Keratinocyte (primary cell): Measurements from ENCODE around the gene MCCD1. TPM values are rescaled to one million over a fixed set of nuclear protein-coding genes. Genes with fewer than 3 reads are reported as not detected.

Experiments used
- DNase-seq: peaks from one replicate; pipeline ENCODE4 v3.0.0-alpha.2; 2011; ENCODE audit warnings: low read depth, missing footprints, low spot score
- FAIRE-seq: peaks from 2 replicates; lab custom pipeline; 2011; peaks lifted over from hg19 to GRCh38; lab: Jason Lieb, UNC
- H2AFZ ChIP-seq: 2 replicates; pipeline ENCODE4 v1.6.0; 2012; ENCODE audit warnings: low read length, control low read depth, inconsistent platforms; ENCODE audit not compliant: control insufficient read depth
- H3K27ac ChIP-seq: 2 replicates; pipeline ENCODE4 v1.5.1; 2011; ENCODE audit warnings: low read length; ENCODE audit not compliant: control insufficient read depth, insufficient read depth
- H3K27me3 ChIP-seq: 3 replicates; pipeline ENCODE4 v1.6.0; 2011; ENCODE audit warnings: low read length; ENCODE audit not compliant: control insufficient read depth, insufficient read depth; ENCODE audit errors: extremely low read depth
- H3K36me3 ChIP-seq, 2 experiments: 2 replicates in 1 of 2; 3 replicates in 1 of 2; pipeline ENCODE4 v1.5.1; 2011; ENCODE audit warnings: low read length in 2 of 2, mild to moderate bottlenecking in 1 of 2; ENCODE audit not compliant: control insufficient read depth in 2 of 2, insufficient read depth in 2 of 2; ENCODE audit errors: extremely low read depth in 1 of 2
- H3K4me1 ChIP-seq: 3 replicates; pipeline ENCODE4 v1.5.1; 2011; ENCODE audit warnings: low read length; ENCODE audit not compliant: control insufficient read depth, insufficient read depth; ENCODE audit errors: extremely low read depth
- H3K4me2 ChIP-seq: 3 replicates; pipeline ENCODE4 v1.6.0; 2011; ENCODE audit warnings: low read depth, low read length; ENCODE audit not compliant: control insufficient read depth, insufficient read depth; ENCODE audit errors: extremely low read depth
- H3K4me3 ChIP-seq, 3 experiments: fragments of 200-600 bp in 1 of 3; sonication (generic) in 1 of 3; 2 replicates in 2 of 3; 3 replicates in 1 of 3; pipeline ENCODE4 v1.5.1; 2011 to 2016; ENCODE audit warnings: low read length in 3 of 3, mild to moderate bottlenecking in 3 of 3, control low read depth in 2 of 3, inconsistent platforms in 1 of 3, low read depth in 1 of 3, mixed read lengths in 1 of 3, mixed run types in 1 of 3, moderate library complexity in 1 of 3; ENCODE audit not compliant: control insufficient read depth in 2 of 3, insufficient read depth in 2 of 3; ENCODE audit errors: extremely low read depth in 1 of 3
- H3K79me2 ChIP-seq: 2 replicates; pipeline ENCODE4 v1.6.0; 2012; ENCODE audit warnings: low read length; ENCODE audit not compliant: control insufficient read depth, insufficient read depth
- H3K9ac ChIP-seq: 3 replicates; pipeline ENCODE4 v1.6.0; 2011; ENCODE audit warnings: low read length; ENCODE audit not compliant: control insufficient read depth, insufficient read depth; ENCODE audit errors: extremely low read depth
- H3K9me1 ChIP-seq: 3 replicates; pipeline ENCODE4 v1.6.0; 2011; ENCODE audit warnings: low read length; ENCODE audit not compliant: control insufficient read depth, insufficient read depth; ENCODE audit errors: extremely low read depth
- H3K9me3 ChIP-seq: 2 replicates; pipeline ENCODE4 v1.5.1; 2012; ENCODE audit warnings: low read depth, low read length; ENCODE audit not compliant: control insufficient read depth
- H4K20me1 ChIP-seq: 3 replicates; pipeline ENCODE4 v1.6.0; 2011; ENCODE audit warnings: low read length; ENCODE audit not compliant: control insufficient read depth, insufficient read depth; ENCODE audit errors: extremely low read depth
- CTCF ChIP-seq, 3 experiments: IDR thresholded peaks in 1 of 3; conservative IDR thresholded peaks in 1 of 3; optimal IDR thresholded peaks in 1 of 3; 2 replicates in 2 of 3; 3 replicates in 1 of 3; pipeline versions ENCODE3 to v1.5.1; 2011; ENCODE audit warnings: low read length in 3 of 3, mild to moderate bottlenecking in 3 of 3, moderate library complexity in 2 of 3, control low read depth in 1 of 3, inconsistent platforms in 1 of 3; ENCODE audit not compliant: insufficient read depth in 2 of 3; ENCODE audit errors: extremely low read depth in 1 of 3
- EZH2 ChIP-seq: IDR thresholded peaks from one replicate; pipeline ENCODE4 v1.6.1; 2012; ENCODE audit warnings: inconsistent platforms, mild to moderate bottlenecking, low read length, moderate library complexity
- dilution Hi-C: fragments of 300-500 bp; cut with MboI; formaldehyde crosslinking; loops from one replicate; pipeline ENCODE4 v1.7.0; 2020; ENCODE audit warnings: low sequenced_read_pairs; ENCODE audit not compliant: extremely low pct_ligation_motif_present
- polyA plus RNA-seq, 5 experiments: library from polyadenylated mRNA; depleted of rRNA in 3 of 5; stranded (reverse) in 3 of 5; stranded (forward) in 1 of 5; unstranded in 1 of 5; fragments of >200 nt; gene quantifications; 1 replicate in 1 of 5; 2 replicates in 3 of 5; 3 replicates in 1 of 5; pipeline versions ENCODE4 v1.2.1 to v1.2.3, GENCODE V29; 2011 to 2012; ENCODE audit warnings: missing spikeins in 2 of 5, low read depth in 1 of 5, low replicate concordance in 1 of 5

The MCCD1 gene
- polyA plus RNA-seq, 1 donor (not counting 4 experiments of a cell fraction or from before 2014, with no cell fraction given), result not detected

GRCh38 chr6:31546958-31547726 lies 18.4 kb downstream of the MCCD1 start, which contains the start of gene NFKBIL1:
Gene NFKBIL1 (plus strand): TSS chr6:31547608. CDS start chr6:31547695, 87 bp downstream.
- Histone ChIP-seq H3K4me2 (peak within 1 kb of the TSS; percentile 98), H3K9me3 (no peaks in the 10 kb centered on the region)
- FAIRE-seq, result peak; percentile 51

GRCh38 chr6:31547727-31548543 lies 19.2 kb downstream of the MCCD1 start:
- Histone ChIP-seq H3K27ac (peak overlapping the region; percentile 86), H3K9ac (peak overlapping the region; percentile 89), H3K4me2 (peak overlapping the region; percentile 98), H3K9me1 (no peaks in the 10 kb centered on the region), H4K20me1 (no peaks in the 10 kb centered on the region), H3K27me3 (no peaks in the 10 kb centered on the region), H3K9me3 (no peaks in the 10 kb centered on the region), H2AFZ (peak overlapping the region; percentile 33), H3K4me1 (peaks cover 13% of the 10 kb centered on the region), H3K36me3 (peaks cover 13% of the 10 kb centered on the region in 2 experiments), H3K4me3 (peak overlapping the region; percentile 55 to 86 (median 85)), H3K79me2 (peaks cover 15% of the 10 kb centered on the region)
- TF ChIP-seq CTCF (optimal IDR thresholded peaks at IDR 0.05 in 1 of 3, IDR thresholded peaks at IDR 0.05 in 1 of 3, conservative IDR thresholded peaks at IDR 0.05 in 1 of 3; ENCODE audit: extremely low read depth in 1 of 3, insufficient read depth in 2 of 3, low read length in 3 of 3) (no peak), EZH2 (no peak)
- FAIRE-seq, result no peak
- DNase-seq, result no peak
- dilution Hi-C loops, result no loop called here

More at GRCh38 chr6:31546958-31547726, 18.4 kb downstream of the MCCD1 start, which contains the start of gene NFKBIL1:
- TF ChIP-seq EZH2, result no peak
- peak in 1 of 3 experiments; percentile 1 for TF ChIP-seq CTCF (optimal IDR thresholded peaks at IDR 0.05 in 1 of 3, IDR thresholded peaks at IDR 0.05 in 1 of 3, conservative IDR thresholded peaks at IDR 0.05 in 1 of 3; ENCODE audit: extremely low read depth in 1 of 3, insufficient read depth in 2 of 3, low read length in 3 of 3)
- Histone ChIP-seq H3K27ac (peak within 1 kb of the TSS; percentile 86), H3K4me1 (peaks cover 15% of the 10 kb centered on the region), H4K20me1 (no peaks in the 10 kb centered on the region), H3K9ac (peak within 1 kb of the TSS; percentile 89), H3K79me2 (peaks cover 15% of the 10 kb centered on the region), H3K36me3 (peaks cover 13% of the 10 kb centered on the region in 2 experiments), H3K9me1 (no peaks in the 10 kb centered on the region), H2AFZ (peak within 1 kb of the TSS; percentile 93), H3K27me3 (no peaks in the 10 kb centered on the region), H3K4me3 (peak within 1 kb of the TSS; percentile 55 to 86 (median 85))
- dilution Hi-C loops, result no loop called here
- peak; percentile 57 for DNase-seq
